Hematopoietic multipotent progenitor cell treated with erythropoietin and hydrocortisone succinate and interleukin-3 and kit ligand, for 4 days (in vitro differentiated cells): ENCODE results near the gene SPIRE2.

ENCODE experiments used
- DNase-seq: peaks from one replicate; pipeline ENCODE4 v3.0.0-alpha.2; 2015

Gene SPIRE2

GRCh38 chr16:89841275-89841674 lies 13.0 kb downstream of the SPIRE2 start:
- DNase-seq, result peak; percentile 44

- no peak for DNase-seq
Observed at GRCh38 chr16:89842471-89843408, 14.5 kb downstream of the SPIRE2 start.

- no peak for DNase-seq
Observed at GRCh38 chr16:89843409-89844350, 15.4 kb downstream of the SPIRE2 start.

- DNase-seq, result no peak
Observed at GRCh38 chr16:89844739-89845339, 16.6 kb downstream of the SPIRE2 start.

GRCh38 chr16:89845417-89845816 lies 17.1 kb downstream of the SPIRE2 start:
- peak; percentile 35 for DNase-seq

- peak; percentile 51 for DNase-seq
Observed at GRCh38 chr16:89847051-89847939, 19.0 kb downstream of the SPIRE2 start.

GRCh38 chr16:89847940-89848297 lies 19.6 kb downstream of the SPIRE2 start:
- DNase-seq, result no peak

- DNase-seq, result no peak
Observed at GRCh38 chr16:89848974-89849373, 20.7 kb downstream of the SPIRE2 start.

- DNase-seq, result no peak
Observed at GRCh38 chr16:89853306-89853993, 25.2 kb downstream of the SPIRE2 start.

- no peak for DNase-seq
Observed at GRCh38 chr16:89855301-89855945, 27.1 kb downstream of the SPIRE2 start.

GRCh38 chr16:89855986-89856385 lies 27.7 kb downstream of the SPIRE2 start:
- DNase-seq, result no peak

GRCh38 chr16:89858973-89859614 lies 30.8 kb downstream of the SPIRE2 start:
- no peak for DNase-seq

GRCh38 chr16:89859615-89860007 lies 31.3 kb downstream of the SPIRE2 start:
- no peak for DNase-seq

- peak; percentile 77 for DNase-seq
Observed at GRCh38 chr16:89860747-89861304, 32.6 kb downstream of the SPIRE2 start.

- no peak for DNase-seq
Observed at GRCh38 chr16:89861648-89862047, 33.4 kb downstream of the SPIRE2 start.

- no peak for DNase-seq
Observed at GRCh38 chr16:89862732-89863131, 34.5 kb downstream of the SPIRE2 start.

- DNase-seq, result peak; percentile 37
Observed at GRCh38 chr16:89863741-89864526, 35.7 kb downstream of the SPIRE2 start.

GRCh38 chr16:89864527-89864820 lies 36.2 kb downstream of the SPIRE2 start:
- no peak for DNase-seq

GRCh38 chr16:89867918-89868317 lies 39.6 kb downstream of the SPIRE2 start:
- DNase-seq, result no peak
